ENCODE measurements around the gene NARS2.

GRCh38 chr11:78403781-78404180 is 170.9 kb downstream of the NARS2 start:
- no peak for TF ChIP-seq CTCF (IDR thresholded peaks at IDR 0.05; ENCODE audit: low read length)
- no peak for TF ChIP-seq EZH2 (IDR thresholded peaks at IDR 0.05; ENCODE audit: borderline replicate concordance, low read length)
